HEK293 (cell line): ENCODE data around the gene GRIK4.

Source experiments
- CTCF ChIA-PET: fragments of 350-600 bp; formaldehyde crosslinking; extraction: SDS; loops from one replicate; lab custom pipeline; 2021; ENCODE audit warnings: antibody characterized with exemption; lab: Yijun Ruan, JAX
- POLR2A ChIA-PET: fragments of 300-600 bp; formaldehyde crosslinking; extraction: SDS; loops from one replicate; lab custom pipeline; 2020; ENCODE audit warnings: antibody characterized with exemption, inconsistent platforms; lab: Yijun Ruan, JAX
- H3K27ac ChIP-seq: fragments of 200-500 bp; sonication (Bioruptor generic); 2 replicates; pipeline ENCODE4 v1.5.1; 2014; ENCODE audit warnings: low read depth, low read length, control low read depth, inconsistent platforms; ENCODE audit errors: extremely low read depth
- H3K36me3 ChIP-seq, 2 experiments: fragments of 200-500 bp in 1 of 2; sonication (Bioruptor generic) in 1 of 2; 1 replicate in 1 of 2; 2 replicates in 1 of 2; pipeline ENCODE4 v1.5.1; 2014 to 2017; ENCODE audit warnings: inconsistent platforms in 2 of 2, low read length in 2 of 2; ENCODE audit not compliant: control insufficient read depth in 2 of 2, insufficient read depth in 1 of 2
- H3K4me1 ChIP-seq: fragments of 200-500 bp; sonication (Bioruptor generic); 2 replicates; pipeline ENCODE4 v1.5.1; 2014; ENCODE audit warnings: mild to moderate bottlenecking, low read length, inconsistent platforms; ENCODE audit not compliant: control insufficient read depth, insufficient read depth
- H3K4me3 ChIP-seq: 2 replicates; pipeline ENCODE4 v1.5.1; 2011; ENCODE audit warnings: low read depth, mild to moderate bottlenecking, control low read depth, low read length, moderate library complexity
- H3K9me3 ChIP-seq: fragments of 200-500 bp; sonication (Bioruptor generic); 2 replicates; pipeline ENCODE4 v1.5.1; 2014; ENCODE audit warnings: low read depth, low read length, inconsistent platforms; ENCODE audit not compliant: control insufficient read depth, insufficient read depth
- AEBP2 ChIP-seq: fragments of 450-650 bp; formaldehyde crosslinking; IDR thresholded peaks from 2 replicates; pipeline ENCODE4 v1.5.1; 2016; ENCODE audit warnings: missing biosample characterization, missing genetic modification characterization, borderline replicate concordance
- EGR2 ChIP-seq: fragments of 450-650 bp; formaldehyde crosslinking; IDR thresholded peaks from 2 replicates; pipeline ENCODE4 v1.5.1; 2016; ENCODE audit warnings: low read depth, missing biosample characterization, missing genetic modification characterization
- GLIS2 ChIP-seq: fragments of 450-650 bp; formaldehyde crosslinking; IDR thresholded peaks from 2 replicates; pipeline ENCODE4 v1.5.1; 2016; ENCODE audit warnings: missing biosample characterization, missing genetic modification characterization
- HIC1 ChIP-seq: fragments of 450-650 bp; formaldehyde crosslinking; IDR thresholded peaks from 2 replicates; pipeline ENCODE4 v1.5.1; 2016; ENCODE audit warnings: missing biosample characterization, missing genetic modification characterization
- TRIM28 ChIP-seq: IDR thresholded peaks from 2 replicates; pipeline ENCODE4 v1.6.1; 2011; ENCODE audit warnings: low read length, control low read depth, borderline replicate concordance
- ZBTB1 ChIP-seq: fragments of 450-650 bp; formaldehyde crosslinking; IDR thresholded peaks from 2 replicates; pipeline ENCODE4 v1.5.1; 2016; ENCODE audit warnings: missing biosample characterization, missing genetic modification characterization
- ZBTB20 ChIP-seq: fragments of 450-650 bp; formaldehyde crosslinking; IDR thresholded peaks from 2 replicates; pipeline ENCODE4 v1.5.1; 2016; ENCODE audit warnings: missing biosample characterization, missing genetic modification characterization
- ZBTB44 ChIP-seq: fragments of 450-650 bp; IDR thresholded peaks from 2 replicates; pipeline ENCODE4 v1.5.1; 2018; ENCODE audit warnings: missing biosample characterization, mild to moderate bottlenecking, missing genetic modification characterization
- ZBTB48 ChIP-seq: fragments of 450-650 bp; formaldehyde crosslinking; IDR thresholded peaks from 2 replicates; pipeline ENCODE4 v1.5.1; 2016; ENCODE audit warnings: missing biosample characterization, missing genetic modification characterization
- ZIC2 ChIP-seq: fragments of 450-650 bp; formaldehyde crosslinking; IDR thresholded peaks from 2 replicates; pipeline ENCODE4 v1.5.1; 2016; ENCODE audit warnings: missing biosample characterization, missing genetic modification characterization
- ZNF223 ChIP-seq: fragments of 450-650 bp; formaldehyde crosslinking; IDR thresholded peaks from 2 replicates; pipeline ENCODE4 v1.5.1; 2016; ENCODE audit warnings: missing biosample characterization, missing genetic modification characterization
- ZNF239 ChIP-seq: fragments of 450-650 bp; formaldehyde crosslinking; IDR thresholded peaks from 2 replicates; pipeline ENCODE4 v1.5.1; 2016; ENCODE audit warnings: missing biosample characterization, missing genetic modification characterization
- ZNF311 ChIP-seq: fragments of 450-650 bp; formaldehyde crosslinking; IDR thresholded peaks from 2 replicates; pipeline ENCODE4 v1.5.1; 2017; ENCODE audit warnings: missing biosample characterization, missing genetic modification characterization, borderline replicate concordance
- ZNF324 ChIP-seq: fragments of 450-650 bp; formaldehyde crosslinking; IDR thresholded peaks from 2 replicates; pipeline ENCODE4 v1.5.1; 2016; ENCODE audit warnings: missing biosample characterization, missing genetic modification characterization
- ZNF354C ChIP-seq: fragments of 450-650 bp; formaldehyde crosslinking; IDR thresholded peaks from 2 replicates; pipeline ENCODE4 v1.5.1; 2016; ENCODE audit warnings: missing biosample characterization, missing genetic modification characterization, low read depth, borderline replicate concordance
- ZNF433 ChIP-seq: fragments of 450-650 bp; formaldehyde crosslinking; IDR thresholded peaks from 2 replicates; pipeline ENCODE4 v1.5.1; 2016; ENCODE audit warnings: missing biosample characterization, missing genetic modification characterization, low read depth
- ZNF529 ChIP-seq: fragments of 450-650 bp; formaldehyde crosslinking; IDR thresholded peaks from 2 replicates; pipeline ENCODE4 v1.5.1; 2017; ENCODE audit warnings: missing genetic modification characterization, missing biosample characterization; ENCODE audit not compliant: insufficient replicate concordance
- ZNF624 ChIP-seq: fragments of 450-650 bp; formaldehyde crosslinking; IDR thresholded peaks from 2 replicates; pipeline ENCODE4 v1.5.1; 2017; ENCODE audit warnings: missing biosample characterization, missing genetic modification characterization
- ZNF658 ChIP-seq: fragments of 450-650 bp; formaldehyde crosslinking; IDR thresholded peaks from 2 replicates; pipeline ENCODE4; 2016; ENCODE audit warnings: missing biosample characterization, missing genetic modification characterization
- ZNF704 ChIP-seq: fragments of 450-650 bp; formaldehyde crosslinking; IDR thresholded peaks from 2 replicates; pipeline ENCODE4 v1.5.1; 2016; ENCODE audit warnings: missing biosample characterization, missing genetic modification characterization
- ZNF776 ChIP-seq: fragments of 450-650 bp; formaldehyde crosslinking; IDR thresholded peaks from 2 replicates; pipeline ENCODE4 v1.5.0; 2017; ENCODE audit warnings: missing biosample characterization, missing genetic modification characterization, borderline replicate concordance

The GRIK4 gene

GRCh38 chr11:120558744-120559431 lies 47.3 kb downstream of the GRIK4 start (continued):
- TF ChIP-seq ZBTB44 (no peak), ZNF354C (tag by site-specific recombination) (no peak), GLIS2 (no peak), ZNF624 (tag by site-specific recombination) (no peak)

GRCh38 chr11:120561286-120561685 lies 49.7 kb downstream of the GRIK4 start:
- CTCF ChIA-PET, result no interaction called here
- no peak overlapping the region for H3K27ac ChIP-seq
- no peaks in the 10 kb centered on the region for H3K9me3 ChIP-seq
- H3K4me1 ChIP-seq, result 0 out of 2 replicates have a peak, but pooled peaks cover 2% of the 10 kb centered on the region
- no peaks in the 10 kb centered on the region for H3K36me3 ChIP-seq
- H3K4me3 ChIP-seq, result no peak overlapping the region
- POLR2A ChIA-PET, result interaction anchor here (1.2 kb wide), 1 partner anchor 44 kb away, joined by 3 read pairs; no protein-coding TSS in a partner anchor
- TF ChIP-seq TRIM28, result no peak

- Histone ChIP-seq H3K4me1 (0 out of 2 replicates have a peak, but pooled peaks cover 2% of the 10 kb centered on the region), H3K9me3 (no peaks in the 10 kb centered on the region), H3K36me3 (no peaks in the 10 kb centered on the region), H3K4me3 (no peak overlapping the region), H3K27ac (no peak overlapping the region)
- TF ChIP-seq ZNF223 (tag by site-specific recombination) (no peak), ZNF658 (no peak), ZNF776 (no peak), ZBTB20 (0 out of 2 replicates have a peak, but pooled peaks have one; percentile 18)
- CTCF ChIA-PET, result interaction anchor here (0.6 to 1.1 kb wide), 4 partner anchors 16 to 122 kb away, joined by 3 read pairs; no protein-coding TSS in a partner anchor
- POLR2A ChIA-PET, result no interaction called here
Measured at GRCh38 chr11:120562806-120563425, 51.4 kb downstream of the GRIK4 start.

- ChIA-PET CTCF (interaction anchor here (0.6 to 1.2 kb wide), 4 partner anchors 47 to 364 kb away, joined by 3 read pairs; no protein-coding TSS in a partner anchor), POLR2A (interaction anchor here (0.6 to 0.8 kb wide), 2 partner anchors 20 to 53 kb away, joined by 3 to 4 read pairs; no protein-coding TSS in a partner anchor)
- TF ChIP-seq ZIC2 (tag by site-specific recombination), result peak; percentile 76; the same call in 1 of the 2 replicates
- TF ChIP-seq EGR2 (tag by site-specific recombination), result peak; percentile 65
- no peak for TF ChIP-seq HIC1
- TF ChIP-seq ZNF311 (tag by site-specific recombination), result no peak
- no peak for TF ChIP-seq ZNF704
- no peak for TF ChIP-seq ZNF433 (tag by site-specific recombination)
- no peak for TF ChIP-seq AEBP2
- no peak for TF ChIP-seq ZNF529 (tag by site-specific recombination)
- no peak for TF ChIP-seq ZBTB48 (tag by site-specific recombination)
- TF ChIP-seq ZBTB1, result no peak
- no peak for TF ChIP-seq ZNF239 (tag by site-specific recombination)
- no peak for TF ChIP-seq ZNF324 (tag by site-specific recombination)
Measured at GRCh38 chr11:120563703-120564572, 52.4 kb downstream of the GRIK4 start.

More at GRCh38 chr11:120563703-120564572, 52.4 kb downstream of the GRIK4 start:
- no peak overlapping the region for H3K27ac ChIP-seq
- no peaks in the 10 kb centered on the region for H3K9me3 ChIP-seq
- H3K4me3 ChIP-seq, result no peak overlapping the region; the same call in 1 of the 2 replicates
- H3K4me1 ChIP-seq, result 0 out of 2 replicates have a peak, but pooled peaks cover 2% of the 10 kb centered on the region
- no peaks in the 10 kb centered on the region for H3K36me3 ChIP-seq
